Suprapubic skin (tissue), 4 donors: Measurements from ENCODE around the gene AXL. TPM values are rescaled to one million over a fixed set of nuclear protein-coding genes. Genes with fewer than 3 reads are reported as not detected.

ENCODE experiments used
- DNase-seq, 2 donors: peaks; one replicate each; pipeline ENCODE4 v3.0.0-alpha.2; 2019; ENCODE audit warnings: low spot score in 2 of 2
- H3K27ac ChIP-seq: fragments of 200-600 bp; sonication (generic); one replicate; pipeline ENCODE4 v1.5.1; 2019
- H3K27me3 ChIP-seq: fragments of 200-600 bp; sonication (generic); one replicate; pipeline ENCODE4 v1.5.1; 2019
- H3K36me3 ChIP-seq: fragments of 200-600 bp; sonication (generic); one replicate; pipeline ENCODE4 v1.5.1; 2019
- H3K4me1 ChIP-seq: fragments of 200-600 bp; sonication (generic); one replicate; pipeline ENCODE4 v1.5.1; 2019
- H3K4me3 ChIP-seq: fragments of 200-600 bp; sonication (generic); one replicate; pipeline ENCODE4 v1.5.1; 2019; ENCODE audit warnings: mild to moderate bottlenecking
- H3K9me3 ChIP-seq: fragments of 200-600 bp; sonication (generic); one replicate; pipeline ENCODE4 v1.5.1; 2019
- EP300 ChIP-seq: sonication (generic); formaldehyde crosslinking; IDR thresholded peaks from one replicate; pipeline ENCODE4 v1.6.1; 2017; ENCODE audit warnings: antibody characterized with exemption
- POLR2A ChIP-seq, 2 donors: fragments of 450-650 bp; IDR thresholded peaks; one replicate each; pipeline ENCODE4 v1.6.1; 2017; ENCODE audit warnings: antibody characterized with exemption in 2 of 2, mild to moderate bottlenecking in 2 of 2, moderate library complexity in 2 of 2
- POLR2AphosphoS5 ChIP-seq, 3 donors: sonication (generic); formaldehyde crosslinking; IDR thresholded peaks; one replicate each; pipeline ENCODE4 v1.6.1; 2017; ENCODE audit warnings: antibody characterized with exemption in 3 of 3
- WGBS: methylation state at CpG from one replicate; pipeline ENCODE4 v1.1.5; 2018; 5-methylcytosine and 5-hydroxymethylcytosine counted together
- total RNA-seq, 4 donors: library from RNA; depleted of rRNA; stranded (reverse); fragments of >200 nt; gene quantifications; one replicate each; pipeline ENCODE4 v1.1.0, GENCODE V29; 2016
- TF ChIP-seq, protein P1 (sequence below), 2 donors: fragments of 200-600 bp in 1 of 2; fragments of 450-650 bp in 1 of 2; sonication (generic) in 1 of 2; IDR thresholded peaks; one replicate each; pipeline ENCODE4 v1.5.1; 2016 to 2019; ENCODE audit warnings: antibody characterized with exemption in 2 of 2, mild to moderate bottlenecking in 1 of 2, moderate library complexity in 1 of 2

AXL gene
- total RNA-seq, 4 donors from 2014 or later, result 18.2 to 35.8 (median 28.3) TPM

DNA sequence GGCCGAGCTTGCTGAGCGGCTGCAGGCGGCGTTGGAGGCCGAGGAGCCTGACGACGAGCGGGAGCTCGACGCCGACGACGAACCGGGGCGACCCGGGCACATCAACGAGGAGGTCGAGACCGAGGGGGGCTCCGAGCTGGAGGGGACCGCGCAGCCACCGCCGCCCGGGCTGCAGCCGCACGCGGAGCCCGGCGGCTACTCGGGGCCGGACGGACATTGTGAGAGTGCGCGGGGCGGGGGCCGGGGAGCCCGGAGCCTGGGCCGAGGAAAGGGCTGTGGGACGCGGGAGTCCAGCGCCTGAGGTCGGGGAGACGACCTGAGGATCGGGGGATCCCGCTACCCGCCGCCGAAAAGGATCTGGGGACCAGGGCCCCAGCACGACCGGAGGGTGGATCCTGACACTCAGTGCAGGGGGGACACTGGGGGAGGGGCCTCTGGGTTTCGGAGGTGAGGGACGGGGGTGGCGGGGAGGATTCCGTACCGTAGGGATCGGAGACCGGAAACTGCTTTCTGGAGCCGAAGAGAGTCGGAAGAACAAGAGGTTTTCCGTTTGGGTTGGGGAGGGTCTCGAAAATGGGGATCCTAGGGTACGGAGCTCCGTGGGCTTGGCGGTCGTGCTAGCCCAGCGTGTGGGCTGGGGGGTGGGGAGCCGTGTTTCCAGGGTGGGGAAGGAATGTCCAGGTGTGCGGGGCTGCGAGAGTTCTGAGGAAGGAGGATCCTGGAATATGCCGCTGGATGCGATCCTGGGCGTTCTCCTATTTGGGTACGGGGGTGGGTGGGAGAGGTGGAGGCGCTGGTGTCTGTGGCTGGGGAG lies 45.8 kb downstream of the AXL start:
- Histone ChIP-seq H3K9me3 (no peaks in the 10 kb centered on the region), H3K27me3 (no peaks in the 10 kb centered on the region), H3K4me1 (peaks cover 41% of the 10 kb centered on the region), H3K36me3 (peaks cover 26% of the 10 kb centered on the region), H3K27ac (peak overlapping the region; percentile 99), H3K4me3 (peak overlapping the region; percentile 83)
- DNase-seq, result peak; percentile 81 to 83
- TF ChIP-seq POLR2AphosphoS5 (IDR thresholded peaks at IDR 0.05) (no peak), POLR2A (IDR thresholded peaks at IDR 0.05) (no peak), EP300 (no peak)
- TF ChIP-seq, protein P1, sequence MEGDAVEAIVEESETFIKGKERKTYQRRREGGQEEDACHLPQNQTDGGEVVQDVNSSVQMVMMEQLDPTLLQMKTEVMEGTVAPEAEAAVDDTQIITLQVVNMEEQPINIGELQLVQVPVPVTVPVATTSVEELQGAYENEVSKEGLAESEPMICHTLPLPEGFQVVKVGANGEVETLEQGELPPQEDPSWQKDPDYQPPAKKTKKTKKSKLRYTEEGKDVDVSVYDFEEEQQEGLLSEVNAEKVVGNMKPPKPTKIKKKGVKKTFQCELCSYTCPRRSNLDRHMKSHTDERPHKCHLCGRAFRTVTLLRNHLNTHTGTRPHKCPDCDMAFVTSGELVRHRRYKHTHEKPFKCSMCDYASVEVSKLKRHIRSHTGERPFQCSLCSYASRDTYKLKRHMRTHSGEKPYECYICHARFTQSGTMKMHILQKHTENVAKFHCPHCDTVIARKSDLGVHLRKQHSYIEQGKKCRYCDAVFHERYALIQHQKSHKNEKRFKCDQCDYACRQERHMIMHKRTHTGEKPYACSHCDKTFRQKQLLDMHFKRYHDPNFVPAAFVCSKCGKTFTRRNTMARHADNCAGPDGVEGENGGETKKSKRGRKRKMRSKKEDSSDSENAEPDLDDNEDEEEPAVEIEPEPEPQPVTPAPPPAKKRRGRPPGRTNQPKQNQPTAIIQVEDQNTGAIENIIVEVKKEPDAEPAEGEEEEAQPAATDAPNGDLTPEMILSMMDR (IDR thresholded peaks at IDR 0.05), result no peak
- 1% methylated on average over 54 of the region's 75 CpGs for WGBS

DNA sequence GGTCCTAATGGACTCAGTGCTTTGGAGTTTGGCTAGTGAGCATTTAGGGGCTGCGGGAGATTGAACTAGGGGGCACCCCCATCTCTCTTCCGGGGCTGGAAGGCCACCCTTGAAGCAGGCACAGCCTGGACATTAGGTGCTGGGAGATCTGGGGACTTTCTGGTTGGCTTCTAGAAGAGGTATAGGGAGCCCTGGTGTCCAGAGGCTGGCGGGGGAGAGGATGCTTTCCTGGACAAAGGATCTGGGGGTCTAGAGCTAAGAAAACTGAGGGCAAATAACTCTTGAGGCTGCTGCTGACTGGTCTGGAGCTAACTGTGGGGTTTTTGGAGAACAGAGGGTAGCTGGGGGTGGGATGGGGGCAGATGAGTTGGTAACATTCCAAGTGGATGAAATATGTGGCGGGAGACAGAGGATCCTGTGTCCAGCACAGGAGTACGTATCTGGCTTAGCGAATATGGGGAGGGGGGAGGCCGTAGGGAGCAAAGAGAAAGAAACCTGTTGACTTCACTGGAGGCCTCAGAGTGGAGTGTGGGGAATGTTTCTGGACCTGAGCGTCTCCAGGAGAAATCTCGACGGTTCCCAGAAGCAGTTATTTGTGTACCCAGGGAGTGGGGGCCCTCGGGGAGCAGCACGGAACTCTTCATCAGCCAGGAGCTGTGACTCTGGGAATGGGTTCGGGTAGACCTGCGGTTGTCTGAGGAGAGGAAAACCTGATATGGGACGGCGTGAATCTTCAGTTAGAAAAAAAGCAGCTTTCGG lies 46.6 kb downstream of the AXL start:
- peak overlapping the region; percentile 99 for H3K27ac ChIP-seq
- H3K4me1 ChIP-seq, result peaks cover 41% of the 10 kb centered on the region
- no peaks in the 10 kb centered on the region for H3K9me3 ChIP-seq
- peaks cover 31% of the 10 kb centered on the region for H3K36me3 ChIP-seq
- 17% methylated on average over 17 of the region's 17 CpGs for WGBS
- no peaks in the 10 kb centered on the region for H3K27me3 ChIP-seq
- TF ChIP-seq, protein P1 (IDR thresholded peaks at IDR 0.05), result no peak
- TF ChIP-seq POLR2AphosphoS5 (IDR thresholded peaks at IDR 0.05), result no peak
- TF ChIP-seq EP300, result no peak
- no peak for TF ChIP-seq POLR2A (IDR thresholded peaks at IDR 0.05)
- no peak for DNase-seq
- peak overlapping the region; percentile 83 for H3K4me3 ChIP-seq

DNA sequence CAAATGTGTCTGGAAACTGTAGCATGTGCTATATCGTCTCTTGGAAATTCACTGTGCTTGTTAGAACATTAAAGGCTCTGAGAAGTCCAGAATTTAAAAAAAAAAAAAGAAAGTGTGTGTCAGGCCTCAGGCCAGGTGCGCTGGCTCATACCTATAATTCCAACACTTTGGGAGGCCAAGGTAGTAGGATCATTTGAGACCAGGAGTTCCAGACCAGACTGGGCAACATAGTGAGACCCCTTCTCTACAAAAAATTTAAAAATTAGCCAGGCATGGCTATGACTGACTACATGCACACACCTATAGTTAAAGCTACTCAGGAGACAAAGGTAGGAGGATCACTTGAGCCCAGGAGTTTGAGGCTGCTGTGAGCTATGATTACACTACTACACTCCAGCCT lies 50.0 kb downstream of the AXL start:
- WGBS, result 89% methylated on average over 2 of the region's 2 CpGs
- no peak overlapping the region for H3K27ac ChIP-seq
- DNase-seq, result no peak
- no peaks in the 10 kb centered on the region for H3K9me3 ChIP-seq
- peaks cover 28% of the 10 kb centered on the region for H3K4me1 ChIP-seq
- H3K27me3 ChIP-seq, result no peaks in the 10 kb centered on the region
- H3K36me3 ChIP-seq, result peaks cover 66% of the 10 kb centered on the region
- no peak overlapping the region for H3K4me3 ChIP-seq
- TF ChIP-seq POLR2AphosphoS5 (IDR thresholded peaks at IDR 0.05), result no peak
- TF ChIP-seq, protein P1 (IDR thresholded peaks at IDR 0.05), result no peak
- no peak for TF ChIP-seq EP300
- no peak for TF ChIP-seq POLR2A (IDR thresholded peaks at IDR 0.05)

DNA sequence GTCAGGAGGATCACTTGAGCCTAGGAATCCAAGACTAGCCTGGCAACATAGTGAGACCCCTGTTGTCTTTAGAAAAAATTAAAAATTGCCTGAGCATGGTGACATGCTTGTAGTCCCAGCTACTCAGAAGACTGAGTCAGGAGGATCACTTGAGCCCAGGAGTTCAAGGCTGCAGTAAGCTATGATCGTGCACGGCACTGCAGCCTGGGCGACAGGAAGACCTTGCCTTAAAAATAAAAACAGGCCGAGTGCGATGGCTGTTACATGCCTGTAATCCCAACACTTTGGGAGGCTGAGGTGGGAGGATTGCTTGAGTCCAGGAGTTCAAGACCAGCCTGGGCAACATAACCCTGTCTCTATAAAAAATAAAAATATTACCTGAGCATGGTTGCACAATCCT lies 50.5 kb downstream of the AXL start:
- Histone ChIP-seq H3K4me3 (no peak overlapping the region), H3K4me1 (peaks cover 28% of the 10 kb centered on the region), H3K27ac (no peak overlapping the region), H3K9me3 (no peaks in the 10 kb centered on the region), H3K27me3 (no peaks in the 10 kb centered on the region), H3K36me3 (peaks cover 71% of the 10 kb centered on the region)
- 90% methylated on average over 5 of the region's 5 CpGs for WGBS
- no peak for DNase-seq
- TF ChIP-seq EP300, result no peak
- TF ChIP-seq, protein P1 (IDR thresholded peaks at IDR 0.05), result no peak
- no peak for TF ChIP-seq POLR2A (IDR thresholded peaks at IDR 0.05)
- no peak for TF ChIP-seq POLR2AphosphoS5 (IDR thresholded peaks at IDR 0.05)

DNA sequence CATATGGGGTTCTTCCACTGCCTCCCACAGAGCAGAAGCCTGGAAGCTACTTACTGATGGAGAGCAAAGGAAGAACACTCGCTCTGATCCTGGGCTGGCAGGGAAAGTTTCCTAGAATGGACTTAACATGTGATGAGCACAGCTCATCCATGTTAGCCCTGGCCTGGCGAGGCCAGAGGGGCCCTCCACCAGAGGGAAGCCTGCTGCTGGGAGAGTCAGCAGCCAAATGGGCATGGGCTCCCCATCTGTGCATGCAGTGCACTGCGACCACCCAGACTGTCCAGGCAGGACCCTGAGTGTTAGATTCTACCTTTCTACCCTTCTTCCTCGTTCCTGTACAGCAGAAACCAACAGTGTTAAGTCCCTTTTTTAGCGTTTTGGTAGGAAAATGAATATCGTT lies 54.1 kb downstream of the AXL start:
- H3K27ac ChIP-seq, result no peak overlapping the region
- no peak overlapping the region for H3K4me3 ChIP-seq
- TF ChIP-seq POLR2A (IDR thresholded peaks at IDR 0.05) (no peak), EP300 (no peak), POLR2AphosphoS5 (IDR thresholded peaks at IDR 0.05) (no peak)
- TF ChIP-seq, protein P1 (IDR thresholded peaks at IDR 0.05), result no peak
- H3K36me3 ChIP-seq, result peaks cover 100% of the 10 kb centered on the region
- DNase-seq, result no peak
- no peaks in the 10 kb centered on the region for H3K9me3 ChIP-seq
- H3K4me1 ChIP-seq, result no peaks in the 10 kb centered on the region
- H3K27me3 ChIP-seq, result no peaks in the 10 kb centered on the region
- 80% methylated on average over 6 of the region's 6 CpGs for WGBS
